Measurements from ENCODE around the gene ST3GAL2.
"Not testable (repeated sequence)": the region's sequence is repeated elsewhere in the genome, so short reads cannot be mapped to it uniquely, and the experiment has no call there.

ST3GAL2 gene

DNA sequence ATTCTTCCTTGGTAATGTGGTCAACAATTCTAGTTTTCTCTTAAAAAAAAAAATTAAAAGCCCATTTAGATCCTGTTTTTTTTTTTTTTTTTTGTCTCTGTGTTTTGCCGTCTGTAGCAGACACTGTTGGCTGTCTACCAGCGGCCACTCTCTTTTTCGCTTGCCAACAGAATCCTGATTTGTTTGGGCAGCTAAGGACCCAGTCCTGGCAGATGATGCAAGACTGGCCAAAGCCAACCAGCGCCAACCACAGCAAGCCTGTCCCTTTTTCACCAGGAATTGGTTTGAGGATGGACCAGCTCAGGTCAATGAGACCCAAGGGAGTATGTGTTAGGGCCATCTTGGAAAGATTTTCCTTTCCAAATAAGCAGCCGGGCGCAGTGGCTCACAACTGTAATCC, 28.2 kb downstream of the ST3GAL2 start:
- CTCF ChIA-PET = no interaction called here
- no peak for DNase-seq (ENCODE audit: extremely low spot score)
- POLR2A ChIA-PET = no interaction called here
- TF ChIP-seq SUZ12 (IDR thresholded peaks at IDR 0.05) (no peak), FOXA1 (IDR thresholded peaks at IDR 0.05) (no peak), ZNF384 (IDR thresholded peaks at IDR 0.05) (no peak), FOXM1 (IDR thresholded peaks at IDR 0.05; ENCODE audit: borderline replicate concordance) (no peak), ARNT (IDR thresholded peaks at IDR 0.05) (no peak), TARDBP (IDR thresholded peaks at IDR 0.05) (no peak), CTBP1 (IDR thresholded peaks at IDR 0.05; ENCODE audit: borderline replicate concordance) (no peak), NFRKB (IDR thresholded peaks at IDR 0.05) (no peak), ELF4 (IDR thresholded peaks at IDR 0.05) (no peak), HDGF (IDR thresholded peaks at IDR 0.05; ENCODE audit: borderline replicate concordance) (no peak), L3MBTL2 (conservative IDR thresholded peaks at IDR 0.05) (no peak), SP1 (IDR thresholded peaks at IDR 0.05) (no peak), LEF1 (IDR thresholded peaks at IDR 0.05; ENCODE audit: borderline replicate concordance) (no peak), FOXK2 (IDR thresholded peaks at IDR 0.05) (no peak), BHLHE40 (IDR thresholded peaks at IDR 0.05; ENCODE audit: borderline replicate concordance) (no peak)
- TF ChIP-seq, protein P1, sequence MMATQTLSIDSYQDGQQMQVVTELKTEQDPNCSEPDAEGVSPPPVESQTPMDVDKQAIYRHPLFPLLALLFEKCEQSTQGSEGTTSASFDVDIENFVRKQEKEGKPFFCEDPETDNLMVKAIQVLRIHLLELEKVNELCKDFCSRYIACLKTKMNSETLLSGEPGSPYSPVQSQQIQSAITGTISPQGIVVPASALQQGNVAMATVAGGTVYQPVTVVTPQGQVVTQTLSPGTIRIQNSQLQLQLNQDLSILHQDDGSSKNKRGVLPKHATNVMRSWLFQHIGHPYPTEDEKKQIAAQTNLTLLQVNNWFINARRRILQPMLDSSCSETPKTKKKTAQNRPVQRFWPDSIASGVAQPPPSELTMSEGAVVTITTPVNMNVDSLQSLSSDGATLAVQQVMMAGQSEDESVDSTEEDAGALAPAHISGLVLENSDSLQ (IDR thresholded peaks at IDR 0.05) = no peak

DNA sequence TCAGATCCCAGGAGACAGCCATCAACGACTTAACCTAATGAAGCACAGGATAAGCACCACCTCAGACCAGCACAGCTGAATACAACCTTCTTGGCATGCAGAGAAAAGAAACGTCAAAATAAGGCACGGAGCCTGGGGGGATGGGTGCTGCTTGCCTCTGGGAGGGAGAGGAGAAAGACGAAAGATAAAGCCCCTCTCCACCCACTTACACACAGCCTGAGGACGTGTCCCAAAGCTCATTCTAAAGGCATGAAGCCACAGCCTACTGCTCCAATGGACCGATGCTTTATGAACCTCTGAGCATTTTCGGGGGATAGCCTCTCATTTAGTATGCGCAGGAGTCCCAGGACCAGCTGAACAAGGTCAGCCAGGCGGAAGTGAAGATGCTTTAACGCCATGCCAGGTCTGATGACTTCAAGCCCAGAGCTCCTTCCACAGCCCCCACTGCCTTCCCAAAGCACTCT, 31.1 kb downstream of the ST3GAL2 start:
- no peak for TF ChIP-seq NFRKB (IDR thresholded peaks at IDR 0.05)
- no peak for TF ChIP-seq TARDBP (IDR thresholded peaks at IDR 0.05)
- no peak for TF ChIP-seq FOXK2 (IDR thresholded peaks at IDR 0.05)
- TF ChIP-seq SUZ12 (IDR thresholded peaks at IDR 0.05) = no peak
- no peak for TF ChIP-seq CTBP1 (IDR thresholded peaks at IDR 0.05; ENCODE audit: borderline replicate concordance)
- no peak for TF ChIP-seq ZNF384 (IDR thresholded peaks at IDR 0.05)
- TF ChIP-seq ELF4 (IDR thresholded peaks at IDR 0.05) = no peak
- TF ChIP-seq, protein P1 (IDR thresholded peaks at IDR 0.05) = no peak
- no peak for TF ChIP-seq LEF1 (IDR thresholded peaks at IDR 0.05; ENCODE audit: borderline replicate concordance)
- no peak for TF ChIP-seq HDGF (IDR thresholded peaks at IDR 0.05; ENCODE audit: borderline replicate concordance)
- TF ChIP-seq SP1 (IDR thresholded peaks at IDR 0.05) = no peak
- no peak for TF ChIP-seq BHLHE40 (IDR thresholded peaks at IDR 0.05; ENCODE audit: borderline replicate concordance)
- no peak for TF ChIP-seq L3MBTL2 (conservative IDR thresholded peaks at IDR 0.05)
- TF ChIP-seq ARNT (IDR thresholded peaks at IDR 0.05) = no peak
- POLR2A ChIA-PET = interaction anchor here (0.9 to 1.3 kb wide), 2 partner anchors 26 to 30 kb away, joined by 3 read pairs; no protein-coding TSS in a partner anchor

DNA sequence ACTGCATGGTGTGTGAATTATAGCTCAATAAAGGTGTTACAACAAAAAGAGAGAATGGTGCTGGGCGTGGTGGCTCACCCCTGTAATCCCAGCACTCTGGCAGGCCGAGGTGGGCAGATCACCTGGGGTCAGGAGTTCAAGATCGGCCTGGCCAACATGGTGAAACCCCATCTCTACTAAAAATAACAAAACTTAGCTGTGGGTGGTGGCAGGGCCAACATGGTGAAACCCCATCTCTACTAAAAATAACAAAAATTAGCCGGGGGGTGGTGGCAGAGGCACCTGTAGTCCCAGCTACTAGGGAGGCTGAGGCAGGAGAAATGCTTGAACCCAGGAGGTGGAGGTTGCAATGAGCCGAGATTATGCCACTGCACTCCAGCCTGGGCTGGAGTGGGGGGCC, 32.8 kb downstream of the ST3GAL2 start:
- CTCF ChIA-PET; DNase-seq (ENCODE audit: extremely low spot score); POLR2A ChIA-PET: not testable (repeated sequence)

More for the DNA sequence above, 31.1 kb downstream of the ST3GAL2 start:
- DNase-seq (ENCODE audit: extremely low spot score) = no peak
- CTCF ChIA-PET = interaction anchor here (1.2 kb wide), 1 partner anchor 13 kb away, joined by 5 read pairs; no protein-coding TSS in a partner anchor

DNA sequence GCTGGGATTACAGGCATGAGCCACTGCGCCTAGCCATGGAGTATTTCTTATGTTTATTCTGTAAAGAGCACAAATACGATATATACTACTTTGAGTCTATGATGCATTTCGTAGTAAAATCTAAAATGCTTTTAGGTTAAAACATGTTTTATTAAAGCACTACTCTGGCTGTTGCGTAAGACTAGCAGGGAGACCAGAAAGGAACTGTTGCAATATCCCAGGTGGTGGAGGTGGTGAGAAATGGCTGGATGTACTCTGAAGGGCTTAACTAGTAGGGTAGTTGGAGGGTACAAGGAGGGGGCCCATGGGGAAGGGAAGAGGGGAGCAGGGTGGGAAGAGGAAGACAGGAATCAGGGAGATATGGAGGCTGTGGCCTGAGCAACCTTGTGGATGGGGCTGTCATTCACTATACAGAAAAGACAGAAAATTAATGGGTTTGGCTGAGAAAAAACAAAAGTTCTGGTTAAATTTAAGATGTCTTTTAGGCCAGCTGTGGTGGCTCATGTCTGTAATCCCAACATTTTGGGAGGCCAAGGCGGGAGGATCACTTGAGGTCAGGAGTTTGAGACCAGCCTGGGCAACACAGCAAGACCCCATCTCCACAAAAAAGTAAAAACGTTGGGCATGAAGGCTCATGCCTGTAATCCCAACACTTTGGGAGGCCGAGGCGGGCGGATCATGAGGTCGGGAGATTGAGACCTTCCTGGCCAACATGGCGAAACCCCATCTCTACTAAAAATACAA, 35.8 kb downstream of the ST3GAL2 start:
- TF ChIP-seq BHLHE40 (IDR thresholded peaks at IDR 0.05; ENCODE audit: borderline replicate concordance) (no peak), FOXM1 (IDR thresholded peaks at IDR 0.05; ENCODE audit: borderline replicate concordance) (no peak), TARDBP (IDR thresholded peaks at IDR 0.05) (no peak), ARNT (IDR thresholded peaks at IDR 0.05) (no peak), FOXA1 (IDR thresholded peaks at IDR 0.05) (no peak), ELF4 (IDR thresholded peaks at IDR 0.05) (no peak), SUZ12 (IDR thresholded peaks at IDR 0.05) (no peak)
- ChIA-PET POLR2A (no interaction called here), CTCF (no interaction called here)
- DNase-seq (ENCODE audit: extremely low spot score) = no peak

DNA sequence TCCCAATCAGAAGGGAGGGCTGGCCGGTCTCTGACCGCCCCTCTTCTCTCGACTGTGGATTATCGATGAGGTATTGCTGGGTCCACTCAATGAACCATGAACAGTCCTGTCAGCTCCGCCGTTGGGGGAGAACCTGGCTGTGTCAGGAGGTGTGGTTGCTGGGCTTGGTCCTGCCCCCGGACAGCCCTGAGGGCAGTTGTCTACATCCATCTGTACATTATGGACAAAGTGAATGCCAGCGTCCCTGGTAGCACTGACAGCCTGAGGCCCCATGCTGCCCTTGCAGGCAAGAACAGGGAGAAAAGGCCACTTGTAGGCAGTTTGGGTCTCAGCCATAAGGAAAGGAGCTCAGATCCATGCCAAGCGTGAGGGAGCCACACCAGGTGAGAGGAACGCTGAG, 38.9 kb downstream of the ST3GAL2 start:
- POLR2A ChIA-PET = interaction anchor here (1.5 kb wide), 1 partner anchor 19 kb away, joined by 8 read pairs; no protein-coding TSS in a partner anchor
- no peak for DNase-seq (ENCODE audit: extremely low spot score)
- TF ChIP-seq BHLHE40 (IDR thresholded peaks at IDR 0.05; ENCODE audit: borderline replicate concordance) (no peak), LEF1 (IDR thresholded peaks at IDR 0.05; ENCODE audit: borderline replicate concordance) (no peak)
- CTCF ChIA-PET = interaction anchor here (0.6 kb wide), 1 partner anchor 192 kb away, joined by 3 read pairs; no protein-coding TSS in a partner anchor

DNA sequence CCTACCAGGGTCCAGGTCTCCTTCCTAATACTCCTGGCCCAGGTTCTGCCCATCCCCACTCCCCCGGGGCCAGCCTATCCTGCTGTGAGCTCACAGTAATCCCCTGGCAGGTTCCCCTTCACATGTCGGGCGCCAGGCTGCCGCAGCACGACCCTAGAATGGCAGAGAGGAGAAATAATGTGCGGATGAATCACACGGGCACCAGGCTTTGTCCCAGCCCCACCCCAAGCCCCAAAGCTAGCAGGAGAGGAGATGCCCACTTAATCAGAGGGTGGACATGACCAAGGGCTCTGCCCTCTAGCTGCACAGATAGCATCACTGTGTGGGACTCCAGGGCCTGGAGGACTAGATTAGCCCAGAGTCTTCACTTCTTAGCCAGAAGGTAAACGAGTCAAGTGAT, 39.5 kb downstream of the ST3GAL2 start:
- TF ChIP-seq TARDBP (IDR thresholded peaks at IDR 0.05) (no peak), HDGF (IDR thresholded peaks at IDR 0.05; ENCODE audit: borderline replicate concordance) (no peak), NFRKB (IDR thresholded peaks at IDR 0.05) (no peak), FOXM1 (IDR thresholded peaks at IDR 0.05; ENCODE audit: borderline replicate concordance) (no peak), ARNT (IDR thresholded peaks at IDR 0.05) (no peak), SUZ12 (IDR thresholded peaks at IDR 0.05) (no peak), FOXA1 (IDR thresholded peaks at IDR 0.05) (no peak), LEF1 (IDR thresholded peaks at IDR 0.05; ENCODE audit: borderline replicate concordance) (no peak)
- CTCF ChIA-PET = no interaction called here
- POLR2A ChIA-PET = interaction anchor here (1.5 kb wide), 1 partner anchor 18 kb away, joined by 8 read pairs; no protein-coding TSS in a partner anchor
- no peak for DNase-seq (ENCODE audit: extremely low spot score)

DNA sequence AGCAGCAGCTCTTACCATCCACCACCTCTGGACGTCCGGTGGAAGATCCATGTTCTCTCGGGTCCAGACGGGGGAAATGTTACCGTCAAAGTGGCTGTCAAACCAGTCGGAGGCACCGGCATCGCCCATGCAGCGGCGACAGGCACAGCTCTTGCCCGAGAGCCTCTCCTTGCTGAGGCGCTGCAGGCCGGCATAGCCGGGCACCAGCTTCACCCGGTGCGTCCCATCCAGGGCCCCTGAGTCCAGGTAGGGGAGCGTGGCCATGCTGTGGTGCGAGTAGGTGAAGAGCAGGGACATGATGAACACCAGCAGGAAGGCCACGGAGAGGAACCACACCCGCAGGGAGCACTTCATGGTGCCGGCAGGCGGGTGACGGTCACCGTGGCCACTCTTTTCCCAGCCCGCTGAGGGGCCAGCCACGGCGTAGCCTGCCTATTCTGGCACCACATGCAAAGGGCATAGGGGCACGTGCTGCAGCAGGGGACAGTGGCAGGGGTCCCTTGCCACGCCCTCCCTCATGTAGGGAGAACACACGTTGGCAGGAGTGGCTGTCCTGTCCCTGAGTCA, 40.6 kb downstream of the ST3GAL2 start:
- TF ChIP-seq CTBP1 (IDR thresholded peaks at IDR 0.05; ENCODE audit: borderline replicate concordance) (no peak), HDGF (IDR thresholded peaks at IDR 0.05; ENCODE audit: borderline replicate concordance) (no peak), ZNF384 (IDR thresholded peaks at IDR 0.05) (no peak), TARDBP (IDR thresholded peaks at IDR 0.05) (no peak), FOXM1 (IDR thresholded peaks at IDR 0.05; ENCODE audit: borderline replicate concordance) (no peak), NFRKB (IDR thresholded peaks at IDR 0.05) (no peak), FOXK2 (IDR thresholded peaks at IDR 0.05) (no peak), BHLHE40 (IDR thresholded peaks at IDR 0.05; ENCODE audit: borderline replicate concordance) (no peak), FOXA1 (IDR thresholded peaks at IDR 0.05) (no peak)
- no peak for DNase-seq (ENCODE audit: extremely low spot score)
- CTCF ChIA-PET = no interaction called here
- POLR2A ChIA-PET = no interaction called here
